GOT3 (cell line): ENCODE results near the gene RASAL3.

ENCODE experiments used
- DNase-seq: peaks from one replicate; lab custom pipeline; 2025; ENCODE audit warnings: mixed read lengths; lab: John Stamatoyannopoulos, UW

RASAL3 gene

GRCh38 chr19:15448778-15449619 lies 15.3 kb downstream of the RASAL3 start:
- no peak for DNase-seq

DNA sequence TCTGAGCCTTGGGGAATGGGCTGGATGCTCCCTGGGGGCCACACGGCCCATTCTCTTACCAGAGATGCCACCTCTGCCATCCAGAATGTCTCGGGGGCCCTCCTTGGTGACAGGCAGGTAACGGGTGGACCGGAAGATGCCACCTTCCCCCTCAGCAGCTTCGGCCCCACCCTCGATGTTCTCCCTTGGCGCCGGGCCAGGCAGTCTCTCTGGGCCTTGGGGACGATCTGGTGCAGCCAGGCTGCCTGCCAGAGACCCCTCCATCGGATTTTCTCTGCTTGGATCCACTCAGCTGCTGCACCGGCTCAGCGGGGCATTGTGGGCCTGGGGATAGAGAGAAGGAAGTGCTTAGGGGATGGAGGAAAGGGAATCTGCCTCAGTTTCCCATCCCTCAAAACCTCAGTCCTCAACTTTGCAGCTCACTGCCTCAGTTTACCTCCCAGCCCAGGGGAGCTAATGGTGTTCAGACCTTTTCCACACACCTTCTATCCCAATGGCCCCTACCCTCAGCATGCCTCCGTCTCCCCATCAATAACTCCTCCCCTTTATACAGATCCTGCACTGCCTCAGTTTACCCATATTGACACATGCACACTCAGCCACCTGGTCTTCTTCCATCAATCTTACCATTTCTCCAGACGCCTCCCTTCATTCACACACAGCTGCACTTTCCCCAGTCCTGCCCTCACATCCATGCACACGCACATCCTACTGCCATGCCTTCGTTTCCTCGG lies 16.1 kb downstream of the RASAL3 start:
- no peak for DNase-seq

- no peak for DNase-seq
Measured at GRCh38 chr19:15447057-15447456, 17.3 kb downstream of the RASAL3 start.

DNA sequence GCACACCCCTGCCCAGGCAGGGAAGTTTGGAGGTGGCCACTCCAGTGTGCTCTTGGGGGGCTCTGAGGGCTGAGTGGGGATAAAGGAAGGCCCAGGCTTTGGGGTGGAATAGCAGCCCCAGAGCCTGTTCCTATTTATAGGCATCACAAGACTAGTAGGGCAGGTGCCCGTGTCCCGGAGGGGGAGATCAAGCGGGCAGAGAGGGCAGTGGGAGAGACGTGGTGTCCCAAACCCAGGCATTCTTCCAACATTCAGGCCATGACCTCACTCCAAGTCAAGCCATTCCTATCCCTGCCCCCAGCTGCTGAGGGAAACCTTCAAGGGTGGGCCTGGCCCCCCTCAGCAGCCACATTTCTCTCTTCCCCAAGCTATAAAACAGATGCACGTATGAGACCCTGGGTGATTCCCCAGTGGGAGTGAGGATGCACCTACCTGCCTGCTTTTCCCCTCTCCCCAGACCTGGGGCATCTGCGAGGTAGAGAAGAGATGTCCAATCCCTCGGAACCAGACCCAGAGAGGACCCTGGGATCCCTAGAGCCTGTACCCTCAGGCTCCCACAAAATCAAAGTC lies 18.5 kb downstream of the RASAL3 start:
- DNase-seq = no peak

DNA sequence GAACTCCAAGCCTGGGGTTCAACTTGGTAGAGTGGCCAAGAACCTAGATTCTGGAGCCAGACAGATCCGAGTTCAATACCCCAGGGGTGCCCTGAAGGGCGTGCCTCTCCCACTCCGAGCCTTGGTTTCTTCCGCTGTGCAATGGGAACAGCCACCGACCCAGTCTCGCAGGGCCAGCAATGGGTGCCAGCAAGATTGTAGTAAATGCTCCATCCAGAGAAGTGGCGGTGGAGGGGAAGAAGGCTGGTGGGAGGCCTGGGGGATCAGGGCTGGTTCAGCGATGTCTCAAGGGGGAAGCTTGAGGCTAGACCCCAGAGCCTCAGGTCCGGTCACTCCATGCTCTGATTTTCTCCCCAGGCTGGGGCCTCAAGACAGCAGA lies 19.1 kb downstream of the RASAL3 start:
- no peak for DNase-seq

DNA sequence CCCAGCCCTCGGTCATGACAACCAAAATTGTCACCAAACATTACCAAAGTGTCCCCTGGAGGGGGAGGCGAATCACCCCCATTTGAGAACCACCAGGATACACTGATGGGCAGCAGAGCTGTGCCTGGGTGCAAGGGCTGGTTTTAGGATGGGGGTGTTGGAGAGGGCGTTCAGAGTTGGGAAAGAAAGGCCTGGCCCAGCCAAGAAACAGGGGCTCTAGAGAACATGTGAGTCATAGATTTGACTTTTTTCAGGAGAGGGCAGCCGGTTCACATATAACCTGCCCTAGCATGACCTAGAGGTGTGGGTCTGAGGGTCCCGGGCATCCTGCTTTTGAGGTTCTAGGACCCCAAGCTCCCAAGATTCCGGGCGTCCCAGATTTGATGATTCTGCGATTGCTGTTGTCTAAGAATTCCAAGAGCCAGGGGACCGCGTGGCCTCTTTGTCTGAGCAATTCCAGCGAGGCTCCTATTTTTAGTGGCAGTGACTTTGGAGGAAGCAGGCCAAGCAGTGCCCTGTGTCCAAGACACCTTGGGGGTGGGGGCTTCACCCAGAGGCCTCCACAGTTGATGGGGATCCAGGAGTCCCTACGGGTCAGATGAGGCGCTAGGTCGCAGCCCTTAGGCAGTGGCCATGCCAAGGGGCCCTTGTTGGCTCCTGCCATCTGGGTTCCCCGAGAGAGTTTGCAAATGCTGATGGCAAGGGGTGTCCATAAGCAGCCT lies 19.7 kb downstream of the RASAL3 start:
- no peak for DNase-seq

- DNase-seq = no peak
Measured at GRCh38 chr19:15443838-15444237, 20.5 kb downstream of the RASAL3 start.

GRCh38 chr19:15443325-15443724 lies 21.0 kb downstream of the RASAL3 start:
- DNase-seq = no peak

GRCh38 chr19:15442142-15442920 lies 22.0 kb downstream of the RASAL3 start:
- DNase-seq = no peak

DNA sequence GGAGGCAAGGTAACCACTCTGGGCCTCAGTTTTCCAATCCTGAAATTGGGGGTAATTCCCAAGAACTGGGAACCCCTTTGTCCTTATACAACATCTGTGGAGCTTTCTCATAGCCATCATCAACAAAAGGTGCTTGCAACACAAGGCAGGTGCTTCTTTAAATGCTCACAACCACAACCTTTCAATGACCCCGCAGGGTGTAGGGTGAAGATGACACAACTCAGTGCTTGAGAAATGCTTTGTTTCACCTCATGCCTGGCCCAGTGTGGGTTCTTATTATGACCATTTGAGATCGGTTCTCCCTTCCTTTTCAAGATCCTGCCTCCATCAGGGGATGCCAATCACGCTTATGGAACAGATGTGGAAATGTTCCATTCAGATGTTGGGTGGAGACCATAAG lies 23.0 kb downstream of the RASAL3 start:
- DNase-seq = no peak

DNA sequence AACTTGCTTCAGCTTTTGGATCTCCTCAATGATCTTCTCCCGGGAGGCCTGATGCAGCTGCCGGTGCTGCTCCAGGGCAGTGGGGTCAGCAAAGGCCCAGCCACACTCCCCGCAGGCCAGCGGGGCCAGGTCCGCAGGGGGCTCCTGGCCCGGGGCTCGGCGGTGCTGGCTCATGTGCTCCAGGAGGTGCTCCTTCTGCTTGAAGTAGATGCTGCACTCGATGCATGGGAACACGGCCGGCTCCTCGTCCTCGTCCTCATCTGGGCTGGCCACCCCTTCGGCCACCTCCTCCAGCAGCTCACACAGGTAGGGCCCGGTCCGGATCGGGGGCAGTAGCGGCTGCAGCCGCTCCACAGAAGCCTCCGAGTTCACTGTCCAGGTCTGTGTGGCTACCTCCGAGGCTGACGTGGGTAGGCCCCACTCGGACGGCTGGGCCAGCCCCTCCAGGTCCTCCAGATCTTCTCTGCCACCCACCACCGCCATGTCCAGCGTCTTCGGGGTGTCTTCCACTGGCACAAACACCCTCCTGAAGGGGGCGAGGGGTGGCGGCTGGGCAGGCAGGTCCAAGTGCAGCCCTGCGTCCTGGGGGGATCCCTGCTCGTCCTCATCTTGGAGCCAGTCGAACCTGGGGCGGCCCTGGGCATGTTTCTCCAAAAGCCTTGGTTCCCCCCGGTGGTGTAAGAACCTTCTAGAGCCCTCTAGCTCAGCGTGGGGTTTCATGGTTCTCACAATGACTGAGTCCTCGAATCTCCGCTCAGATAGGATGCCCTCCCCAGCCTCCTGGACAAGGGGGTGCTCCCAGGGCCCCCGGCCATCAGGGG lies 24.3 kb downstream of the RASAL3 start:
- no peak for DNase-seq

GRCh38 chr19:15439078-15439799 lies 25.1 kb downstream of the RASAL3 start:
- DNase-seq = no peak

GRCh38 chr19:15438577-15438976 lies 25.8 kb downstream of the RASAL3 start:
- no peak for DNase-seq

DNA sequence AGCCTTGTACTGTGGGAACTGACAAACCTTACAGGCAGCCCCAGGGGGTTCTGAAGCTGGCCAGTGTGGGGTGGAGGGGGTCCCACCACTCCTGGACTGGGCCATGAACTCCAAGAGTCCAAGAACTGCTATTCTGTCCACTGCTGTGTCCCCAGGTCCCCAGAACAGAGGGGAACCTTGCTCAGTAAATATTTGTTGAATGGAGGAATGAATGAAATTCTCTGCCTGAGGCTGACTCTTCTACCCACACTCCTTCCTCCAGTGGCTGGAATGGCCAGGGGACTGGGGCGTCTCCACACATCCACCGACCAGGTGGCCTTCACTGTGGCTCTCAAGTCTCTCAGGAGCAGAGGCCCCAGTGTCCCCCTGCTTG lies 26.2 kb downstream of the RASAL3 start:
- DNase-seq = no peak

DNA sequence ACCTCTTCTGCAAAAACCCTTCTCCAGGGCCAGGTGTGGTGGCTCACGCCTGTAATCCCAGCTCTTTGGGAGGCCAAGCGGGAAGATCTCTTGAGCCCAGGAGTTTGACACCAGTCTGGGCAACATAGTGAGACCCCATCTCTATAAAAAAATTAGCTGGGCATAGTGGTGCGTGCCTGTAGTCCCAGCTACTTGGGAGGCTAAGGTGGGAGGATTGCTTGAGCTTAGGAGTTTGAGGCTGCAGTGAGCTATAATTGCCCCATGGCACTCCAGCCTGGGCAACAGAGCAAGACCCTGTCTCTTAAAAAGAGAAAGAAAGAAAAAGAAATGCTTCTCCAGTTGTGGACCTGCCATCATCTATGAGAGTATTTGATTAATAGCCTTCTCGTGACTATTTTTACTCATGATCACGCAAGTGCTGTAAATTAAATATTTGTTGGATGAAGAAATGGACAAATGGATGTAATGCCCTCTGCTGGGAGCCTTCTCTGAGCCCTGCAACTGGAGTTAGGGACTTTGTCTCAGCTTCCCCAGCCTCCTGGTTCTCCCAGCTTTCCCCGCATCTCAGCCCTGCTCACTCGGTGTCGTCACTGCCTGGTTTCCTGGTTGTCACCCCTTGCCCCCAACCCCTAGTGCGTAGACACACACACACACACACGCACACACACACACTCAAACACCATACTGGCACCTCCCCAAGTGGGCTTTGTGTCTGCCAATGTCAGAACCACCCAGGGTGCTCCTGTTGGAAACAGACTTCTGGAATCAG lies 26.8 kb downstream of the RASAL3 start:
- no peak for DNase-seq

- DNase-seq = no peak
Measured at GRCh38 chr19:15436826-15437110, 27.6 kb downstream of the RASAL3 start.

- no peak for DNase-seq
Measured at GRCh38 chr19:15436012-15436825, 28.1 kb downstream of the RASAL3 start.

GRCh38 chr19:15433519-15434069 lies 30.8 kb downstream of the RASAL3 start:
- no peak for DNase-seq
